Endothelial cell of umbilical vein (primary cell): Measurements from ENCODE around the gene NFKB1. TPM values are rescaled to one million over a fixed set of nuclear protein-coding genes. Genes with fewer than 3 reads are reported as not detected.

Experiments
- BruUV-seq: library from RNA; stranded (reverse); fragments of 400-500 nt; replicated peaks from 2 replicates; lab custom pipeline; 2021; lab: Mats Ljungman, UMichigan
- CTCF ChIA-PET: fragments of 300-600, 350-600 bp; sonication (Branson Sonifier 250); formaldehyde crosslinking; loops from one replicate; lab custom pipeline; 2021; ENCODE audit warnings: antibody characterized with exemption, inconsistent platforms; lab: Charles Lee
- POLR2A ChIA-PET: fragments of 300-600, 350-600 bp; sonication (Branson Sonifier 250); formaldehyde crosslinking; loops from one replicate; lab custom pipeline; 2021; ENCODE audit warnings: antibody characterized with exemption, inconsistent platforms; lab: Charles Lee
- DNase-seq: peaks from one replicate; pipeline ENCODE4 v3.0.0-alpha.2; 2011; ENCODE audit warnings: low read depth, low spot score
- FAIRE-seq: peaks from 2 replicates; lab custom pipeline; 2011; peaks lifted over from hg19 to GRCh38; lab: Jason Lieb, UNC
- H2AFZ ChIP-seq: 2 replicates; pipeline ENCODE4 v1.6.0; 2012; ENCODE audit warnings: low read depth, low read length, control low read depth, inconsistent platforms
- H3K27ac ChIP-seq: 2 replicates; pipeline ENCODE4 v1.5.1; 2011; ENCODE audit warnings: low read depth, mild to moderate bottlenecking, control low read depth, low read length, moderate library complexity; ENCODE audit not compliant: insufficient read depth
- H3K27me3 ChIP-seq, 2 experiments: 2 replicates each; pipeline versions ENCODE4 v1.6.0 to v1.6.1; 2011; ENCODE audit warnings: low read length in 2 of 2, mixed read lengths in 1 of 2; ENCODE audit not compliant: control insufficient read depth in 2 of 2, insufficient read depth in 2 of 2
- H3K36me3 ChIP-seq, 2 experiments: 2 replicates in 1 of 2; 3 replicates in 1 of 2; pipeline ENCODE4 v1.5.1; 2011; ENCODE audit warnings: low read length in 2 of 2, mild to moderate bottlenecking in 1 of 2, moderate library complexity in 1 of 2; ENCODE audit not compliant: control insufficient read depth in 2 of 2, insufficient read depth in 2 of 2; ENCODE audit errors: extremely low read depth in 1 of 2
- H3K4me1 ChIP-seq: 3 replicates; pipeline ENCODE4 v1.5.1; 2011; ENCODE audit warnings: mild to moderate bottlenecking, low read length; ENCODE audit not compliant: control insufficient read depth, insufficient read depth; ENCODE audit errors: extremely low read depth
- H3K4me2 ChIP-seq: 2 replicates; pipeline ENCODE4 v1.6.1; 2011; ENCODE audit warnings: low read length, control low read depth, mixed read lengths; ENCODE audit not compliant: insufficient read depth
- H3K4me3 ChIP-seq, 3 experiments: fragments of 200-600 bp in 1 of 3; sonication (generic), shearing (Covaris generic) in 1 of 3; replicated peaks in 1 of 3; 2 replicates each; pipeline ENCODE4 v1.5.1; 2011 to 2016; ENCODE audit warnings: control low read depth in 3 of 3, low read length in 3 of 3, mild to moderate bottlenecking in 2 of 3, inconsistent platforms in 1 of 3, low read depth in 1 of 3, moderate library complexity in 1 of 3; ENCODE audit not compliant: insufficient read depth in 1 of 3
- H3K79me2 ChIP-seq: 2 replicates; pipeline ENCODE4 v1.6.0; 2012; ENCODE audit warnings: low read length, inconsistent platforms; ENCODE audit not compliant: control insufficient read depth, insufficient read depth
- H3K9ac ChIP-seq: replicated peaks from 2 replicates; pipeline ENCODE3; 2011; ENCODE audit warnings: low read length, control low read depth; ENCODE audit not compliant: insufficient read depth; ENCODE audit errors: extremely low read depth
- H3K9me1 ChIP-seq: replicated peaks from 3 replicates; pipeline ENCODE4 v1.6.0; 2011; ENCODE audit warnings: mild to moderate bottlenecking, low read length; ENCODE audit not compliant: control insufficient read depth, insufficient read depth; ENCODE audit errors: extremely low read depth
- H3K9me3 ChIP-seq: replicated peaks from 2 replicates; pipeline ENCODE4 v1.5.1; 2012; ENCODE audit warnings: low read length, inconsistent platforms; ENCODE audit not compliant: control insufficient read depth, insufficient read depth
- H4K20me1 ChIP-seq: replicated peaks from 2 replicates; pipeline ENCODE3; 2011; ENCODE audit warnings: mild to moderate bottlenecking, low read length; ENCODE audit not compliant: control insufficient read depth, insufficient read depth; ENCODE audit errors: extremely low read depth
- CTCF ChIP-seq, 2 donors: IDR thresholded peaks; 1 replicate in 1 of 2; 2 replicates in 1 of 2; pipeline ENCODE4 v1.5.1; 2011; ENCODE audit warnings: low read length in 2 of 2, mild to moderate bottlenecking in 2 of 2, moderate library complexity in 2 of 2, control low read depth in 1 of 2, inconsistent platforms in 1 of 2, low read depth in 1 of 2; ENCODE audit not compliant: insufficient read depth in 1 of 2; ENCODE audit errors: extremely low read depth in 1 of 2
- EZH2 ChIP-seq: IDR thresholded peaks from 2 replicates; pipeline ENCODE4 v1.6.1; 2012; ENCODE audit warnings: borderline replicate concordance, low read depth, mild to moderate bottlenecking, moderate library complexity, low read length, inconsistent platforms; ENCODE audit not compliant: severe bottlenecking
- FOS ChIP-seq: IDR thresholded peaks from 2 replicates; pipeline ENCODE4 v1.6.1; 2011; ENCODE audit warnings: mild to moderate bottlenecking, low read length, moderate library complexity, borderline replicate concordance; ENCODE audit not compliant: insufficient read depth
- GATA2 ChIP-seq: IDR thresholded peaks from 2 replicates; pipeline ENCODE4 v1.7.0; 2011; ENCODE audit warnings: low read depth, mild to moderate bottlenecking, moderate library complexity, mixed read lengths, low read length; ENCODE audit not compliant: insufficient read length, insufficient read depth
- JUN ChIP-seq: IDR thresholded peaks from 2 replicates; pipeline ENCODE4 v1.6.1; 2011; ENCODE audit warnings: borderline replicate concordance, low read depth; ENCODE audit not compliant: insufficient read length, insufficient read depth
- MAX ChIP-seq: IDR thresholded peaks from 2 replicates; pipeline ENCODE4 v1.6.1; 2011; ENCODE audit not compliant: insufficient read depth, insufficient read length
- MYC ChIP-seq: IDR thresholded peaks from one replicate; pipeline ENCODE4 v1.6.1; 2011; ENCODE audit warnings: mild to moderate bottlenecking, low read depth, low read length
- POLR2A ChIP-seq: IDR thresholded peaks from 2 replicates; pipeline ENCODE4 v1.6.1; 2012; ENCODE audit warnings: low read depth, mild to moderate bottlenecking, control low read depth, low read length
- POLR2AphosphoS5 ChIP-seq: IDR thresholded peaks from 2 replicates; pipeline ENCODE4 v1.6.1; 2012; ENCODE audit warnings: low read depth, mild to moderate bottlenecking, control low read depth, low read length, moderate library complexity; ENCODE audit not compliant: insufficient read depth
- dilution Hi-C: fragments of 300-500 bp; cut with MboI; formaldehyde crosslinking; loops from one replicate; pipeline ENCODE4 v1.15.0; 2019; ENCODE audit warnings: low sequenced_read_pairs; ENCODE audit not compliant: extremely low pct_ligation_motif_present
- intact Hi-C: fragments of 100-400 bp; cut with micrococcal nuclease; formaldehyde crosslinking; loops from one replicate; pipeline ENCODE4 v1.10.0; 2022
- polyA plus RNA-seq, 4 experiments: library from polyadenylated mRNA; depleted of rRNA in 3 of 4; stranded (reverse) in 3 of 4; unstranded in 1 of 4; fragments of >200 nt; gene quantifications; 2 replicates each; pipeline versions ENCODE4 v1.2.1 to v1.2.3, GENCODE V29; 2011 to 2012; ENCODE audit warnings: missing spikeins in 1 of 4
- total RNA-seq: library from RNA; stranded (reverse); gene quantifications from 2 replicates; pipeline ENCODE4 v1.2.3, GENCODE V29; 2021

Gene NFKB1
- total and polyA plus RNA-seq, 2 donors (not counting 3 experiments of a cell fraction or from before 2014, with no cell fraction given): 21.3 to 41.4 TPM

GRCh38 chr4:102592256-102592655 lies 91.1 kb downstream of the NFKB1 start:
- H4K20me1 ChIP-seq: no peaks in the 10 kb centered on the region
- H3K9me3 ChIP-seq: no peaks in the 10 kb centered on the region
- no peak overlapping the region for H3K9ac ChIP-seq
- POLR2A ChIA-PET: no interaction called here
- dilution Hi-C loops (no loop called here), intact Hi-C loops (no loop called here)
- CTCF ChIA-PET: interaction anchor here (1.6 kb wide), 1 partner anchor 7 kb away, joined by 4 read pairs; no protein-coding TSS in a partner anchor
- DNase-seq (no peak), FAIRE-seq (no peak)
- BruUV-seq: no TSS peak
- no peak overlapping the region for H3K27ac ChIP-seq
- peaks cover 7 to 12% of the 10 kb centered on the region in 2 experiments for H3K36me3 ChIP-seq
- H3K27me3 ChIP-seq: no peaks in the 10 kb centered on the region
- no peak for TF ChIP-seq FOS
- no peak for TF ChIP-seq GATA2
- H3K79me2 ChIP-seq: no peaks in the 10 kb centered on the region
- no peak overlapping the region for H2AFZ ChIP-seq
- H3K9me1 ChIP-seq: no peaks in the 10 kb centered on the region
- H3K4me1 ChIP-seq: peaks cover 11% of the 10 kb centered on the region
- H3K4me2 ChIP-seq: no peak overlapping the region
- no peak overlapping the region for H3K4me3 ChIP-seq

- Histone ChIP-seq H3K4me3 (no peak overlapping the region), H3K9ac (no peak overlapping the region), H3K27ac (no peak overlapping the region), H2AFZ (no peak overlapping the region), H3K36me3 (peaks cover 11 to 12% of the 10 kb centered on the region in 2 experiments), H3K9me1 (no peaks in the 10 kb centered on the region), H3K9me3 (no peaks in the 10 kb centered on the region), H3K4me2 (no peak overlapping the region), H3K27me3 (no peaks in the 10 kb centered on the region), H4K20me1 (no peaks in the 10 kb centered on the region), H3K79me2 (no peaks in the 10 kb centered on the region), H3K4me1 (peaks cover 11% of the 10 kb centered on the region)
- intact Hi-C loops: no loop called here
- TF ChIP-seq MAX (no peak), JUN (no peak), GATA2 (no peak), POLR2AphosphoS5 (no peak), MYC (no peak), FOS (no peak), EZH2 (no peak), POLR2A (no peak), CTCF (IDR thresholded peaks at IDR 0.05; ENCODE audit: extremely low read depth in 1 of 2, insufficient read depth in 1 of 2, low read depth in 1 of 2, low read length in 2 of 2) (no peak)
- FAIRE-seq: no peak
- DNase-seq: no peak
- BruUV-seq: no TSS peak
- CTCF ChIA-PET: no interaction called here
- POLR2A ChIA-PET: no interaction called here
- dilution Hi-C loops: no loop called here
These were observed 92.0 kb downstream of the NFKB1 start for GRCh38 chr4:102593147-102593546.
